Neural progenitor cell (in vitro differentiated cells): ENCODE data around the gene TMCC1. TPM values are rescaled to one million over a fixed set of nuclear protein-coding genes. Genes with fewer than 3 reads are reported as not detected.
A peak's percentile ranks its signal among the peaks of the same experiment; 100 is the strongest.

ENCODE experiments used
- DNase-seq: peaks from one replicate; pipeline ENCODE4 v3.0.0-alpha.2; 2016; ENCODE audit warnings: low spot score
- H2AFZ ChIP-seq: fragments of 200-600 bp; sonication (generic); replicated peaks from 2 replicates; pipeline ENCODE4 v1.6.1; 2016; ENCODE audit warnings: antibody characterized with exemption
- H3F3A ChIP-seq: fragments of 200-600 bp; sonication (generic); 2 replicates; pipeline ENCODE4 v1.6.1; 2016; ENCODE audit warnings: antibody characterized with exemption, low read depth
- H3K27ac ChIP-seq: fragments of 200-600 bp; sonication (generic); 2 replicates; pipeline ENCODE4 v1.5.1; 2016; ENCODE audit warnings: mild to moderate bottlenecking
- H3K27me3 ChIP-seq: fragments of 200-600 bp; sonication (generic); 2 replicates; pipeline ENCODE4 v1.6.1; 2016; ENCODE audit warnings: mild to moderate bottlenecking, moderate library complexity
- H3K36me3 ChIP-seq: fragments of 200-600 bp; sonication (generic); 2 replicates; pipeline ENCODE4 v1.5.1; 2016
- H3K4me1 ChIP-seq: fragments of 200-600 bp; sonication (generic); 2 replicates; pipeline ENCODE4 v1.6.1; 2016; ENCODE audit warnings: mixed run types
- H3K4me2 ChIP-seq: fragments of 200-600 bp; sonication (generic); 2 replicates; pipeline ENCODE4 v1.6.1; 2016
- H3K4me3 ChIP-seq: fragments of 200-600 bp; sonication (generic); 2 replicates; pipeline ENCODE4 v1.5.1; 2016
- H3K79me2 ChIP-seq: fragments of 200-600 bp; sonication (generic); 2 replicates; pipeline ENCODE4 v1.6.1; 2016; ENCODE audit warnings: low read depth
- H3K9ac ChIP-seq: fragments of 200-600 bp; sonication (generic); 2 replicates; pipeline ENCODE4 v1.6.1; 2016
- H3K9me3 ChIP-seq: fragments of 200-600 bp; sonication (generic); 2 replicates; pipeline ENCODE4 v1.5.1; 2016; ENCODE audit warnings: low read depth
- H4K20me1 ChIP-seq: fragments of 200-600 bp; sonication (generic); 2 replicates; pipeline ENCODE4 v1.6.1; 2016; ENCODE audit warnings: low read depth
- H3K27ac Mint-ChIP-seq: 3 replicates; pipeline ENCODE4 v1.8.0; 2021; ENCODE audit warnings: mixed read lengths
- H3K27me3 Mint-ChIP-seq: 2 replicates; pipeline ENCODE4 v1.8.0; 2022; ENCODE audit warnings: low read depth, mild to moderate bottlenecking, inconsistent platforms, moderate library complexity, mixed read lengths; ENCODE audit not compliant: insufficient read depth
- H3K36me3 Mint-ChIP-seq: 3 replicates; pipeline ENCODE4 v1.8.0; 2021; ENCODE audit warnings: mixed read lengths
- H3K4me1 Mint-ChIP-seq: 3 replicates; pipeline ENCODE4 v1.8.0; 2021; ENCODE audit warnings: mixed read lengths
- H3K4me3 Mint-ChIP-seq: 3 replicates; pipeline ENCODE4 v1.8.0; 2021; ENCODE audit warnings: mild to moderate bottlenecking, moderate library complexity, mixed read lengths
- H3K9me3 Mint-ChIP-seq: 3 replicates; pipeline ENCODE4 v1.8.0; 2020; ENCODE audit warnings: mixed read lengths
- EZH2 ChIP-seq: fragments of 200-600 bp; sonication (generic); IDR thresholded peaks from 2 replicates; pipeline ENCODE4 v1.6.1; 2017; ENCODE audit warnings: antibody characterized with exemption, mild to moderate bottlenecking, moderate library complexity
- EZH2phosphoT487 ChIP-seq: fragments of 200-600 bp; sonication (generic); IDR thresholded peaks from 2 replicates; pipeline ENCODE4 v1.6.1; 2017; ENCODE audit warnings: antibody characterized with exemption
- total RNA-seq: library from RNA; depleted of rRNA; stranded (reverse); fragments of >200 nt; gene quantifications from 2 replicates; pipeline ENCODE4 v1.2.3, GENCODE V29; 2015; ENCODE audit warnings: low replicate concordance
- TF ChIP-seq, protein P1 (sequence below): fragments of 200-600 bp; sonication (generic); IDR thresholded peaks from 2 replicates; pipeline ENCODE4 v1.5.1; 2017; ENCODE audit warnings: antibody characterized with exemption, mild to moderate bottlenecking

The TMCC1 gene
- total RNA-seq, 1 donor from 2014 or later = 29.8 TPM

DNA sequence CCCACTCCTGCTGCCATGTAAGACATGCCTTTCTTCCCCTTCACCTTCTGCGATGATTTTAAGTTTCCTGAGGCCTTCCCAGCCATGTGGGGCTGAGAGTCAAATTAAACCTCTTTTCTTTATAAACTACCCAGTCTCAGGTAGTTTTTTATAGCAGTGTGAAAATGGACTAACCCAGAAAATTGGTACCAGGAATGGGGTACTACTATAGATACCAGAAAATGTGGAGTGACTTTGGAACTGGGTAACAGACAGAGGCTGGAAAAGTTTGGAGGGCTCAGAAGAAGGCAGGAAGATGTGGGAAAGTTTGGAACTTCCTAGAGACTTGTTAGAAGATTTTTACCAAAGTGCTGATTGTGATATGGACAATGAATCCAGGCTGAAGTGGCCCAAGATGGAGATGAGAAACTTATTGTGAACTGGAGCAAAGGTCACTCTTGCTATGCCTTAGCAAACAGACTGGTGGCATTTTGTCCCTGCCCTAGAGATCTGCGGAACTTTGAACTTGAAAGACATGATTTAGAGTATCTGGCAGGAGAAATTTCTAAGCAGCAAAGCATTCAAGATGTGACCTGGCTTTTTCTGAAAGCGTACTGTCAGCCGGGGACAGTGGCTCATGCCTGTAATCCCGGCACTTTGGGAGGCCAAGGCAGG is 52.7 kb downstream of the TMCC1 start:
- Histone ChIP-seq H4K20me1 (peaks cover 15% of the 10 kb centered on the region), H3K4me3 (no peak overlapping the region)
- H3K27ac Mint-ChIP-seq = no peak overlapping the region

DNA sequence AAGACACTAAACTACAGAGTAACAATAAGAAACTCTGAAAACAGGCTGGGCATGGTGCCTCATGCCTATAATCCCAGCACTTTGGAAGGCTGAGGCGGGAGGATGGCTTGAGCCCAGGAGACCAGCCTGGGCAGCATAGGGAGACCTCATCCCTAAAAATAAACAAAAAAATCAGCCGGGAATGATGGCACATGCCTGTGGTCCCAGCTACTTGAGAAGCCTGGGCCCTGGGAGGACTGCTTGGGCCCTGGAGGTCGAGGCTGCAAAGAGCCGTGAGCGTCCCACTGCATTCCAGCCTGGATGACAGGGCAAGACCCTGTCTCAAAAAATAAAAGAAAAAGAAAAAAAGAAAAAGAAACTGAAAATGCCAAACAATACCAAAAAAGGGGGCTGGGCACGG is 55.4 kb downstream of the TMCC1 start:
- H2AFZ ChIP-seq = no peak overlapping the region
- DNase-seq = peak; percentile 2
- Mint-ChIP-seq H3K27me3 (no peaks in the 10 kb centered on the region), H3K4me1 (peaks cover 21% of the 10 kb centered on the region), H3K4me3 (no peak overlapping the region), H3K9me3 (peaks cover 12% of the 10 kb centered on the region), H3K27ac (peak overlapping the region; percentile 16), H3K36me3 (peaks cover 18% of the 10 kb centered on the region)
- H4K20me1 ChIP-seq = peaks cover 35% of the 10 kb centered on the region
- H3K27ac ChIP-seq = peak overlapping the region; percentile 59
- no peak overlapping the region for H3K9ac ChIP-seq
- peaks cover 29% of the 10 kb centered on the region for H3F3A ChIP-seq
- no peak overlapping the region for H3K4me2 ChIP-seq
- H3K4me3 ChIP-seq = no peak overlapping the region
- peaks cover 43% of the 10 kb centered on the region for H3K4me1 ChIP-seq
- H3K36me3 ChIP-seq = peaks cover 6% of the 10 kb centered on the region
- H3K9me3 ChIP-seq = no peaks in the 10 kb centered on the region
- no peaks in the 10 kb centered on the region for H3K27me3 ChIP-seq
- TF ChIP-seq EZH2phosphoT487 (no peak), EZH2 (no peak)
- TF ChIP-seq, protein P1, sequence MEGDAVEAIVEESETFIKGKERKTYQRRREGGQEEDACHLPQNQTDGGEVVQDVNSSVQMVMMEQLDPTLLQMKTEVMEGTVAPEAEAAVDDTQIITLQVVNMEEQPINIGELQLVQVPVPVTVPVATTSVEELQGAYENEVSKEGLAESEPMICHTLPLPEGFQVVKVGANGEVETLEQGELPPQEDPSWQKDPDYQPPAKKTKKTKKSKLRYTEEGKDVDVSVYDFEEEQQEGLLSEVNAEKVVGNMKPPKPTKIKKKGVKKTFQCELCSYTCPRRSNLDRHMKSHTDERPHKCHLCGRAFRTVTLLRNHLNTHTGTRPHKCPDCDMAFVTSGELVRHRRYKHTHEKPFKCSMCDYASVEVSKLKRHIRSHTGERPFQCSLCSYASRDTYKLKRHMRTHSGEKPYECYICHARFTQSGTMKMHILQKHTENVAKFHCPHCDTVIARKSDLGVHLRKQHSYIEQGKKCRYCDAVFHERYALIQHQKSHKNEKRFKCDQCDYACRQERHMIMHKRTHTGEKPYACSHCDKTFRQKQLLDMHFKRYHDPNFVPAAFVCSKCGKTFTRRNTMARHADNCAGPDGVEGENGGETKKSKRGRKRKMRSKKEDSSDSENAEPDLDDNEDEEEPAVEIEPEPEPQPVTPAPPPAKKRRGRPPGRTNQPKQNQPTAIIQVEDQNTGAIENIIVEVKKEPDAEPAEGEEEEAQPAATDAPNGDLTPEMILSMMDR = no peak
- peaks cover 84% of the 10 kb centered on the region for H3K79me2 ChIP-seq

More for the DNA sequence above, 52.7 kb downstream of the TMCC1 start:
- no peaks in the 10 kb centered on the region for H3K27me3 Mint-ChIP-seq
- peaks cover 87% of the 10 kb centered on the region for H3K79me2 ChIP-seq
- H3K27me3 ChIP-seq = no peaks in the 10 kb centered on the region
- H3F3A ChIP-seq = peaks cover 25% of the 10 kb centered on the region
- no peaks in the 10 kb centered on the region for H3K9me3 ChIP-seq
- peaks cover 16% of the 10 kb centered on the region for H3K4me1 Mint-ChIP-seq
- H3K9me3 Mint-ChIP-seq = peaks cover 21% of the 10 kb centered on the region
- H3K36me3 Mint-ChIP-seq = peaks cover 30% of the 10 kb centered on the region
- peaks cover 21% of the 10 kb centered on the region for H3K4me1 ChIP-seq
- H3K4me2 ChIP-seq = no peak overlapping the region
- H3K36me3 ChIP-seq = peaks cover 10% of the 10 kb centered on the region
- no peak overlapping the region for H3K9ac ChIP-seq
- no peak overlapping the region for H2AFZ ChIP-seq
- H3K4me3 Mint-ChIP-seq = no peak overlapping the region
- no peak for DNase-seq
- TF ChIP-seq EZH2 (no peak), EZH2phosphoT487 (no peak)
- TF ChIP-seq, protein P1 = no peak
- H3K27ac ChIP-seq = no peak overlapping the region

DNA sequence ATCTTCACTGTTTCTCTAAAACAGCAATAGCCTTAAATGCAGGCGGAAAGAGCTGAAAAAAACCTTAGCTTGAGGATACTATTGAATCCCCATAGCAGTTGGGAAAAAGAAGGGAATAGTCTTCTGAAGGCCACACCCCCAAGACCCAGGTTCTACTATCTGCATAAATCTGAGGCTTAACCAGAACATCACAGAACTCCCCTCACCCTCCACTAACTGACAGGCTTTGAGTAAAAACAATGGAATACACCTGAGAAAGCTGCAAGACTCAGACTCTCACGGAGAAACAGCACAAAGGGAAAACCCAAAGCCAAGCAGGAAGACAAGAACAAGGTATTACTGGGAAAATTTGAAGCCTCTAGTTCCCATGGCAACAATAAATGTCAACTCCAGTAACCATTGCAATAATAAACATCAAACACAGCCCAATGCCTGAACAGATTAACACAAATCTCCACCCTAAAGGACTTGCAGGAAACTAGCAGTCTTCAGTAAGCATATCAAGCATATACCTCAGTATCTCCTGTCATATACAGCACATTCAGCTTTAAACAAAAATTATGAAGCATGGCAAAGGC is 56.4 kb downstream of the TMCC1 start:
- peaks cover 21% of the 10 kb centered on the region for H3K4me1 Mint-ChIP-seq
- H4K20me1 ChIP-seq = peaks cover 35% of the 10 kb centered on the region
- H3K36me3 Mint-ChIP-seq = peaks cover 14% of the 10 kb centered on the region
- peak overlapping the region; percentile 60 for H3K4me2 ChIP-seq
- H3K27ac Mint-ChIP-seq = no peak overlapping the region
- H3F3A ChIP-seq = peaks cover 29% of the 10 kb centered on the region
- TF ChIP-seq EZH2 = no peak
- no peak for TF ChIP-seq EZH2phosphoT487
- TF ChIP-seq, protein P1 = no peak
- no peak overlapping the region for H3K9ac ChIP-seq
- no peak overlapping the region for H2AFZ ChIP-seq
- H3K9me3 Mint-ChIP-seq = peaks cover 4% of the 10 kb centered on the region
- DNase-seq = no peak
- H3K4me3 Mint-ChIP-seq = no peak overlapping the region
- H3K9me3 ChIP-seq = no peaks in the 10 kb centered on the region
- no peaks in the 10 kb centered on the region for H3K27me3 Mint-ChIP-seq
- H3K27me3 ChIP-seq = no peaks in the 10 kb centered on the region
- peak overlapping the region; percentile 59 for H3K27ac ChIP-seq
- peaks cover 83% of the 10 kb centered on the region for H3K79me2 ChIP-seq
- H3K4me3 ChIP-seq = peak overlapping the region; percentile 11
- H3K36me3 ChIP-seq = no peaks in the 10 kb centered on the region
- H3K4me1 ChIP-seq = peaks cover 43% of the 10 kb centered on the region
